GM18502 (cell line): ENCODE measurements around the gene RAP1GAP2.
"Not testable (repeated sequence)": the region's sequence is repeated elsewhere in the genome, so short reads cannot be mapped to it uniquely, and the experiment has no call there.

Experiments used
- ATAC-seq: cut with Tn5 transposase; IDR thresholded peaks from one replicate; pipeline ENCODE4 v1.9.1; 2021; ENCODE audit warnings: mild to moderate bottlenecking; ENCODE audit not compliant: unreplicated experiment, poor library complexity

The RAP1GAP2 gene

DNA sequence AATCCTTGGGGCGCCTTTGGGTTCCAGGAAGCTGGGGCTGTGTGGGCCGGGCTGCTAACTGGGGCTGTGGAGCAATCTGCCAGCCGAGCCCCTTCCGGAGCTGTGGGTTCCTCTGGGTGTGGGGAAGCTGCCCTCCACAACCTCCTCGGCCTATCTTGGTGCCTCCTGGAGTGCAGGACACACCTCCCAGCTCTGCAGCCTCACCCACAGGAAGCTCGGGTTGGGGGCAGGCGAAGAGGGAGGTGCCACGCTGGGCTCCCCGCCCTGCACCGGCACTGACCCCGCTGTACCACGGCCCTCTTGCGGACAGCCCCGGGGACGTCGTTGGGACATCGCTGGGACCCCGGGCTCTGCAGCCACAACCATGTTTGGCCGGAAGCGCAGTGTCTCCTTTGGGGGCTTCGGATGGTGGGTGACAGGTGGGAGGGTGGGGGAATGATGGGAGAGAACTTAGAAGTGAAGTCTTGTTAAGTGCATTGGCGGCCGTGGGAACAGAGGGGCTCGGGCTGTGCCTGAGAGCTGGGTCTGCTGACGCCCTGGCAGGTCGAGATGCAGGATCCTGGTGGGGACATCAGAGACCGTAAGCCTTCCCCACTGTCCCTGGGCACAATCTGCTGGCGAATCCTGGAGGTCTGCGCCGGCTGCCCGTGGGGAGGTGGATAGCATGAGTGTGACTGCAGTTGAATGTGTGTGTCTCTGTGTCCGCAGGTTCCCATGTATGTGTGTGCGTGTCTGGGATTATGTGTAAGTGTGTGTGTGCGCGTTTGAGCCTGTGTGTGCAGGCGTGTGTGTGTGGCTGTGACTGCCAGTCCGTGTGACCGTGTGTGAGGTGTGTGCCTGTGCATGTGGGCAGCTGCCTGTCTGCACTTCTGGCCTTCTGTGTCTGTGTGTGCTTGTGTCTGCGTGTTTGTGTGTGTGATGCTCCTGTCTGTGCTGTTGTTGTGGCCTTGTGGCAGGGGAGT is at the start of gene RAP1GAP2:
Gene RAP1GAP2 (plus strand): TSS at position 275 of the 962 bp plus-strand sequence. CDS start 90 bp downstream, at position 365.
- ATAC-seq, result no peak

DNA sequence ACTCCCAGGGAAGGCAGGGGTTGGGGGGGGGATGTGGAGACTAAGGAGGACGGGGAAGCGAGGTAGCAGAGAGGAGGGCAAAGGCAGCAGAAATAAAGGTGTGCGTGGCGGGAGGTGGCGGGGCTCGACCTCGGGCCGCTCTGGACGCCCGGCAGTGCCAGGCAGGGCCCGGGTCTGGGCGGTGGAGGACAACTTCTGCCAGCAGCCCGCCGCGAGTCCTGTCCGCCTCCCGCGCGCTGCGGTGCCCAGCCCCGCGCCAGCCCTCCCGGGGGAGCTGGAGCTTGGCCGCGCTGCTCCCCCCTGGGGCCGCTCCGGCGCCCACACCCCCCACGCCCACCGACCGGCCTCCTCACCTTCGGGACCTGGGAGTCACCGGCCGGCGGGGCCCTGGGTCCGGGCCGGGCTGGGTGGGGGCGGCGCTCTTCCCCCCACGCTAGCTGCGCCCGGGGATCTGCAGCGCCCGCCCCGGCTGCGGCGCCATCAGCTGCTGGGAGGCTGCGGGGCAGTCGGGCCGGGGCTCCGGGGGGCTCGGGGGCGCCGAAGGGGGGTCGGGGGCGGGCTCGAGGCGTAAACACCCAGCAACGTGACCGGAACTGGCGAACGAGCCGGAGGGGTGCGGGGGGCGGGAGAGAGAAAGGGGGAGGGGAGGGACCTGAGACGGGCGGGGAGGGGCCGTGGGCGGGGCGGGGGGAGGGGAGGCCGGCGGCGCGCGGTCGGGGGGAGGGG is 47.0 kb upstream of the RAP1GAP2 start, which contains the start of gene CCDC92B:
Gene CCDC92B (minus strand): TSS at position 595 of the 726 bp plus-strand sequence. CDS start 14,507 bp downstream, outside the sequence.
- ATAC-seq, result no peak

DNA sequence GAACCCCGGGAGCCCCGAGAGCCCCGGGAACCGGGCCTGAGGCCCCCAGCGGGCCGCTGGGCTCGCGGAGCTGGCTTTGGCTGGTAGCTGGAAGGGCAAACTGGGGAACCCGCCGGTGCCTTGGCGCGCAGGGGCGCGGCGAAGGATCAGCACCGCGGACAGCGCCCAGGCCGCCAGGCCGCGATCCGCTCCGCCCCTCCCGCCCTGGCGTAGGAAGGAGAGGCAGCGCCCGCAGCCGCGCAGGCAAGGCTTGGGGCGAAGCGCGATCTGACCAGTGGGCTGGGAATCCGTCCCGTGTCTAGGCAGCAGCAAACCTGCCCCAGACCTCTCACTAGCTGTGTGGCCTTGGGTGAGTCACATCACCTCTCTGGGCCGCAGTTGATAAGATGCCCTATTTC is 46.5 kb upstream of the RAP1GAP2 start:
- ATAC-seq, result no peak

DNA sequence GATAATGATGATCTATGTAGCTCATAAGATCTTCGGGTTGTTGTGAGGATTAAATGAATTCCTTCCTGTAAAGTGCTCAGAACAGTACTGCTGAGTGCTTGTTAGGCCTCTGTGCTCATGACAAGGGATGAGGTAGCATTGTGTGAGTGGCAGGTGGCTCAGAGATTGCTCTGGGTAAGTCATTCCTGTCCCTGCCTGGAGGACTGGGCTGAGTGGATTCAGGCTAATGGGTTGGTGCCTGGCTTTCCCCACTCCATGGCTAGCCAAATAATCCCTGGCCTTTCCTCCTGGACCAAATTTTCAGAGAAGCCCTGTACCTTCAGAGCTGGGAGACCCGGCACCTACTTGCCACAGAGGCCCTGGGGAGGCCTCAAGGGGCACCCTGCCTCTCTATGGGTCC is 45.5 kb upstream of the RAP1GAP2 start:
- no peak for ATAC-seq

DNA sequence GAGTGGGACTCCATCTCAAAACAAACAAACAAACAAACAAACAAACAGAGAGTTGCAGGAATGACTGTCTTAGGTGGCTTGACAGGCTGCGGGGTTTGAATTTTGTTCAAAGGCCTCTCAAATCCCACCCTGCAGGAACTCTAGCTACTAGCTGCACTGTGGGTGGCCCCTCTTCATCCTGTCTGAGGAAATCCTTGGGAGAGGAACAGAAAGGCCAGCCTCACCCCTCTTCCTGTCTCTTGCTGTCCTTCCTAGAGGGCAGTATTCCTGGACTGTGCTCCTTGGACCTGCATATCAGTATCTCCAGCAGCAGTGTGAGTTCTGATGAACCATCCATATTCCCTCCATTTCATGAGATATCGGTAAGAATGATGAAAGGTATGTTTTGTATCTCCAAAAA is 44.7 kb upstream of the RAP1GAP2 start:
- ATAC-seq, result no peak

DNA sequence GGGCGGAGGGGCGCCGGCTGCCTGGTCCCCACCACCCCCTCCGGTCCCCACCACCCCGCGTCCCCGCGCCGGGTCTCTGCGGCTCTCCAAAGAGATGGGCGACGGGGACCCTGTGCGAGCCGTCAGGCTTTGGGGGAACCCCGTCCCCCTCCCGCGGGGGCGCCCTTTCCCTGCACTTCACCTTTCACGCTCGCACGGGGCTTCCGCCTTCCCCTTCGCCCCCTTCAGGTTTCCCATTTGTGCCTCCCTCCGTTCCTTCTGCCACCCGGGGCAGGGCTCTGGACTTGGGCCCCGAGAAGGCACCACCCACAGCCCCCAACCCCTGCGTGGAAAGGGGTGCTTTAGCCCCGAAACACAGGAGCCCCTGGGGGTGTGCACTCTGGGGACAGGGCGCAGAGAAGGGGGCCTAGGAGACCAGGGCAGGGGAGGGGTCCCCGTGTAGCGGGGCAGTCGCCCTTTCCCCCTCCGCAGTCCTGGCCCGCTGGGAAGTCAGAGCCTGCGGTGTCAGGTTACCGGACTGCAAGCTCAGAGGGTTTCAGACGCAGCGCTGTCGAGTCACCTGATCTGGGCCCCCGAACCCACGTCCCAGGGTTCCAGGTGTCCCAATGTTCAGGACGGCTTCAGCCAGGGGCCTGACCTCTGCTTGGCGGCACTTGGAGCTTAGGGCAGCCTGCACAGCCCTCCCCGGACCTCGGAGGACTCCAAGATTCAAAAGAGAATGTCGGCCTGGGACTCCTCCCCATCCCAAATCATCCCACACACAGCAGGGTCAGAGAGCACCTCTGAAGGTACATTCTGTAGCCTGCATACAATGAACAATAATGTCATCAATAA is 40.1 kb upstream of the RAP1GAP2 start:
- ATAC-seq, result no peak

DNA sequence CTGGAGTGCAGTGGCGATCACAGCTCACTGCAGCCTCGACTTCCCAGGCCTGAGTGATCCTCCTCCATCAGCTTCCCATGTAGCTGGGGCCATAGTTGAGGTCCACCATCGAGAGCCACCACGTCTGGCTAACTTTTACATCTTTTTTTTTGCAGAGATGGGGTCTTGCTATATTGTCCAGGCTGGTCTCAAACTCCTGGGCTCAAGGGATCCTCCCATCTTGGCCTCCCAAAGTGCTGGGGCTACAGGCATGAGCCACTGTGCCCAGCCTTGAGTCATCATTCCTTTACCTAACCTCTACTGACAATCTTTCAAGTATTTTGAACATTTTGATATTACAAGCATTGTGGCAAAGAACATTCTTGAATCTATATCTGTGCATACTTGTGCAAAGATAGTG is 37.4 kb upstream of the RAP1GAP2 start:
- no peak for ATAC-seq

DNA sequence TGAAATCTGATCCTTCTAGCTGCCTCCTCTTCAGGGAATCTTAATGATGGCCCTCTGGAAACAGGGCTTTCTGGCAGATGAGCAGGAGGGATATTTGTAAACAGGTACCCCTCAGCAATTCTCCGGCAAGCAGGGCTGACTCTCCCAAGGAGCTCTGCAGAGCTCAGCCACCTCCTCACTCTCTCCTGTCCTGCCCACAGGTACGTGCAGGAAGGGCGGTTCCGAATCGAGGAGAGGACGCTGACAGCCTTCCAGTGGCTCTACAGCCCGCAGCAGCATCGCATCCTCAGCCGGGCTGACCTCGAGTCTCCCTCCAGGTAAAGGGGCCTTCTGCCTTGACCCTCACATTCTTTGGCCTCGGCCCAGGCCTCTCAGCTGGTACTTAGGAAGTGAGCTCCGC is 26.1 kb upstream of the RAP1GAP2 start:
- no peak for ATAC-seq

DNA sequence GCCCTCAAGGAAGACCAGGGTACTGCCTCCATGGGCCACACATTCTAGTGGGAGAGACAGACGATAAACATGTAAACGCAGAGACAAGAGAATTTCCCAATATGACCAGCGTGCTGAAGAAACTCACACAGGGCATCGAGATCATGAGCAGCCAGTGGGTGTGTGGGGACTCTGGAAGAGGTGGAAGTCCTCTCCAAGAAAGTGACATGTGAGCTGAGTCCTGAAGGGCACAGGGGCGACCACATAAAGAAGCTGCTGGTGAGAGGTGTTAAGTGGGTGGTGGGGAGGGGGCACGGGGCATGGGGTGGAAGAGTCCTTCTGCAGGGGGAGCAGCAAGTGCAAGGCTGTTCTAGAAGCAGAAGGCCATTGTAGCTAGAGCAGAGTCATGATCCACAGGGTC is 21.0 kb upstream of the RAP1GAP2 start:
- ATAC-seq, result no peak

DNA sequence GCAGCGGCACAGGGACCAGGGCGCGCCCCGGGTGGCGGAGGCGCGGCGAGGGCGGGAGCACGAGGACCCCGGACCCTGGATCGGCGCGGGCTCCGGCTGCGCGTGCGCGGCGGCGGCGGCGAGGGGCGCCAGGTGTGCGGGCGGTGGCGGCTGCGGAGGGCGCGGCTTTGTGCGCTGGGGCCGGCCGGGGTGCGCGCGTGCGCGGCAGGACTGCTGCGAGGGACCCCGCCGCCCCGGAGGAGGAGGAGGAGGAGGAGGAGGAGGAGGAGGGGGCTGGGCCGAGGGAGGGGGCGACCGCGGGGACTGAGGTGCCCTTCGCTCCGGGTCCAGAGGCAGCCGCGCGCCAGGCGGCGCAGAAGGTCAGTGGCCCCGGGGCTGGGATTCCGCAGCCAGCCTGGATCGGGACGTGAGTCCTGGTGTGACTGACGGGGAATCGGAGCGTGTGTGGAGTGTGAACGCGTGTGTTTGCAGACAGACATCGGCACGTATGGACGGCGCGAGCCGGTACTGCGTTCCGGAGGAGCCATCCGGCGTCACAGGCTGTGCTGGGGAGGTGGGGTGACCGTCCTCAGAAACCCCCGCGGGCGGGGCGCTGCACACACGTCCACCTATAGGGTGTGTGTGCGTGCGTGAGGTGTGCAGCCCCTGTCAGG is 19.5 kb upstream of the RAP1GAP2 start:
- no peak for ATAC-seq

DNA sequence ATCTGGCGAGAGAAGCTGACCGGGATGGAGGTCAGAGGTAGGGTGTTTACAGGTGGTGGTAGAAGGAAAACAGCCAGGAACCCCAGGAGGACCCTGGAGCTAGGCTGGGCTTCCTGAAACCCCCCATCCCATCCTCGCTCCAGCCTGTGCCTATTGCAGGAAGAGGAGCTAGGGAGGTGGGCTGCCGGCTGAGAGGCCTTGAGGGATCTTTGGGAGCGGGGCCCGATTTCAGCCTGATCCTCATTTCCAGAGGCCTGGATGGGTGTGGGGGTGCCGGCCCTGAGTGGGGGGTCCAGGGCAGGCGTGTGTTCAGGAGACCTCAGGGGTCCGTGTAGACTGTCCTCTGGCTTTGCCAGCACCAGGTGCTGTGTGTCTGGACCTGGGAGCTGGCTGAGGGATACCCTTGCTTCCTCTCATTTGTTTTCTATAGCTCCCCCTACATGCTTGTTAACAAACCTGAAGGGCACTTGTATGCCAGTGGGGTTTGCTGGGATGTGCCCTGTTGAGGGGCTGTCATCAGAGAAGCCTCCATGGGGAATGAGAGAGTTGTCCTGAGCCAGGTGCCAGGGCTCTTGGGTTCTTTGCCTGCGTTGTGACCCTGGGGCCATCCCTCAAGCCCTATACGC is 18.9 kb upstream of the RAP1GAP2 start:
- no peak for ATAC-seq

DNA sequence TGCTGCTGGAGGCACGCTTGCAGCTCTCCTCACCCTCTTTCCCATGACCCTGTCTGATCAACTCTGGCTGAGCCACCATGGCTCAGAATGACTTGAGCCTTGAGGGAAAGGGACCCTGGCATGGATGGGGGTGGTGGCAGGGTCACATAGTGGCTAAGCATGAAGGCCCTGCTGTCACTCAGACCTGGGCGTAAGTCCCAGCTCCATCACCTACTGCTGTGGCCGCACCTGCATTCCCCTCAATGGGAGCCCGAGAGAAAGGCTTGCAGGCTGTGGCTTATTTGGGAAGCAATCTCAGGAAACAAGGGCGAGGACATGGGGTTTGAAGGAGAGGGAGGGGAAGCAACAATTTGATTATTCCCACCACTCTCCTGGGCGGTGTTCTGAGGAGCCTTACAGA is 17.7 kb upstream of the RAP1GAP2 start:
- no peak for ATAC-seq

DNA sequence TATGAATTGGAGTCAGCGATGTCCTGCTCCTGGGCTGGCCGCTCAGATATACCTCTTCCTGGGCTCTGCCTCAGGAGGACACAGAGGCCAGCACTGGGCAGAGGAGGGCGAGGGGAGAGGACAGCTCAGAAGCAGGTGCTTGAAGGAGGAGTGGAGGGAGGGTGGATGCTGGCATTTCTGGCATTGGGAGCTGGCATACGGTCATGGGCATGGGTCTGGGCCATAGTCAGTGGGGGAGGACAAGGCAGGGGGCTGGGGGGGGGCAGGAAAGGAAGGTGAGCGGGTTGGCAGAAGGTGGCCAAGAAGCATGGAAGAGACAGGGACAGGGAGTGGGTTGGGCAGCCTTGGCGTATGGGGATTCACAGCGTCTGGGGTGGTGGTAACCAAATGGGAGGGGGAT is 16.7 kb upstream of the RAP1GAP2 start:
- no peak for ATAC-seq

DNA sequence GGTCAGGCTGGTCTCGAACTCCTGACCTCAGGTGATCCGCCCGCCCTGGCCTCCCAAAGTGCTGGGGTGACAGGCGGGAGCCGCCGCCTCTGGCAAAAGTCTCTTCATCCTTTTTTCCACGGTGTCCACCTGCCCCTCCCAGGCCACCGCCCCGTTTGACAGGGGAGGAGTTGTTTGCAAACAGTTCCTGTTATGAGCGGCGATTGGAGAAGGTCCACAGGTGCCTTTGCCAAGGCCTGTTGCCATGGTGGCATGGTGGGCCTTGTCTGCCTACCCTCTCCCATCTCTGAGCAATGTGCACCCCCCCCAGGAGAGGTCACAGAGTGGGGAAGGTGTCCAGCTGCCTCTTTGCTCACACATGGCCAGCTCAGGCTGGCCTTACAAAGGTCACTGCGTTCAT is 16.0 kb upstream of the RAP1GAP2 start:
- no peak for ATAC-seq

DNA sequence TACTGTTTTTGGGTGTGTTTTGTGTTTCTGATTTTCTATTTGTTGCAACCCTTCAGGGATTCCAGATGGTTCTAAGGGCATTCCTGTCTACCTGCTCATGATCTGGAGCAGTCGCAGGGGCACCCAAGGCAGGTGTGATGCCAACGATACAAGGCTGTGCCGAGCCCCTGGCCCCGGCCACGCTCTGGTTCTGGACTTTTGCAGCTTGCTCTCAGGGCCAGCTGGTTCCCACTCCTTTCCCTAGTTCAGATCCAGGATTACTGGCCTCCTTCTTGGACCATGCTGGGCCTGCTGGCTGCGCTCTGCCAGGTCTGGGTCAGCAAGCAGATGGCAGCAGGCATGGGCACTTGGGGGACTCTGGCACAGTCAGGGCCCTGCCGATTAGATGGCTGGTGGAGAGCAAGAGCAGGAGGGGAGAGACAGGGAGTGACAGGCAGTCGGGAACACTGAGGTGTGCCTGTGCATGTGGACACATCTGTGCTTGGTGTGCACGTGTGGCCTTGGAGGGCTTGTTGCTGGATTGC is 15.2 kb upstream of the RAP1GAP2 start:
- ATAC-seq, result no peak

DNA sequence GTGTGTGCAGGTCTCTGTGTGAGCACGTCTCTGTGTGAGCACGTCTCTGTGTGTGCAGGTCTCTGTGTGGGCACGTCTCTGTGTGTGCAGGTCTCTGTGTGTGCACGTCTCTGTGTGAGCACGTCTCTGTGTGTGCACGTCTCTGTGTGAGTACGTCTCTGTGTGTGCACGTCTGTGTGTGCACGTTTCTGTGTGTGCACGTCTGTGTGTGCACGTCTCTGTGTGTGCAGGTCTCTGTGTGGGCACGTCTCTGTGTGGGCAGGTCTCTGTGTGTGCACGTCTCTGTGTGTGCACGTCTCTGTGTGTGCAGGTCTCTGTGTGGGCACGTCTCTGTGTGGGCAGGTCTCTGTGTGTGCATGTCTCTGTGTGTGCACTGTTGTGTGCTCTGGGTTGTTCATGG is 14.6 kb upstream of the RAP1GAP2 start:
- not testable (repeated sequence) for ATAC-seq

DNA sequence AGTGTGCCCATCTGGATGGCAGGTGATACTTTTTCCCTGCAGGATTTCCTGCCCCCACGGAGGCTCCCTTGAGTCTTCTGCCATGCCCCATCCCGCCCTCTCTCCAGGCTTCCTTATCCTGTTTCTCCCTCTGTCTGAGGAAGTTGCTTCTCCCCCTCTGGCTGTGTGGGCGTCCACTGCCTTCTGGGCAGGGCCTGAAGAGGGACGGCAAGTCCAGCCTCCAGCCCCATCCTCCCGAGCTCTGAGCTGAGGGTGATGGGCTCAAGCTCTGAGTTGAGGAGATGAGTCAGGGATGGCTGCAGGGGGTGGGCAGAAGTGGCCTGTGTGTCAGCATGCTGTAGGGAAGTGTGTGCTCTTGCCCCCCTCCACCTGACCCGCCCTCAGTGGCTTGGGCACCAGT is 14.2 kb upstream of the RAP1GAP2 start:
- ATAC-seq, result no peak

DNA sequence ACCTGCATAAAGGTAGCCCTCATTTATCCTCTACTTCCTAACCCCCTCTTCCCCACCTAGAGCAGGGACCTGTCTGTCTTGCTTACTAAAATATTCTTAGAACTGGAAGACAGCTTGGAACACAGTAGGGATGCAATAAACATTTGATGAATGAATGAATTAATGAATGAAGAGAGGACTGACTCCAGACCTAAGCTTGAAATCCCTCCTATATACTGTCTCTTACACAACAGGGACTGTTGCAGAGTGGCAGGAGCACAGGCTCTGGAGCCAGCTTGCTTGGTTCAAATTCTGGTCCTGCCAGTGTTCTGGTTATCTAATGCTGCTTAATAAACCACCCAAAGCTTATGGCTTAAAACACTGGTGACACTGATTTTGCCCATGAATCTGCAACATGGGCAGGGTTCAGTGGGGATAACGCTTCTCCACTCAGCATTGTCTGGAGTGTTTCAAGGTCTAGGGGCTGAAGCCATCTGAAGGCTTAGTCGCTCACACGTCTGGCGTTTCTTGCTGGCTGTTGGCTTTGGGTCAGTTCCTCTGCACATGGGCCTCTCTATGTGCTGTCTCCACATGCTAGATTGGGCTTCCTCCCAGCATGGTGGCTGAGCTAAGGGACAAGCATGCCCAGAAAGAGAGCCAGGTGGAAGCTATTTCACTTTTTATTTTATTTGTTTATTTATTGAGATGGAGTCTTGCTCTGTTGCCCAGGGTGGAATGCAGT is 12.8 kb upstream of the RAP1GAP2 start:
- no peak for ATAC-seq

DNA sequence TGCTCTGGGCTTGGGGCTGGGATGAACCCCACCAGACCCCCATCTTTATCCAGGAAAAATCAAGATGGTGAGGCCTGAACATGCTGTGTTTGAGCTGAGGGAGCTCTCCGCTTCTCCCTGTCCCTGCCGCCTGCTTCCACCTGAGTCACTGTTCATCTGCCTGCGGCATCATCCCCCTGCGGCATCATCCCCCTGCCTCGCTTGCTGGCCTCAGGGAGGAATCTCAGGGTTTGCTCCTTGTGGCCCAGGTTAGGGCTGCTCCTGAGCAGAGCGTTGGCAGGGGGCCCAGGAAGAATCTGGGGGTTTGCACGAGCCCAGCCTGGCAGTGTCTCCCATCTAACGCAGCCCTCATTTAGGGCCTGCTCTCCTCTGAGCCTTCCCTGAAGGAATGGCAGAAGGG is 11.4 kb upstream of the RAP1GAP2 start:
- ATAC-seq, result no peak
